Activated effector memory CD4-positive, alpha-beta T cell treated with Interleukin-2 at 50 U/mL for 16 hours (primary cell): ENCODE measurements around the gene BTG4.

Source experiments
- DNase-seq: peaks from one replicate; pipeline ENCODE4 v3.0.0-alpha.2; 2020

BTG4 gene

DNA sequence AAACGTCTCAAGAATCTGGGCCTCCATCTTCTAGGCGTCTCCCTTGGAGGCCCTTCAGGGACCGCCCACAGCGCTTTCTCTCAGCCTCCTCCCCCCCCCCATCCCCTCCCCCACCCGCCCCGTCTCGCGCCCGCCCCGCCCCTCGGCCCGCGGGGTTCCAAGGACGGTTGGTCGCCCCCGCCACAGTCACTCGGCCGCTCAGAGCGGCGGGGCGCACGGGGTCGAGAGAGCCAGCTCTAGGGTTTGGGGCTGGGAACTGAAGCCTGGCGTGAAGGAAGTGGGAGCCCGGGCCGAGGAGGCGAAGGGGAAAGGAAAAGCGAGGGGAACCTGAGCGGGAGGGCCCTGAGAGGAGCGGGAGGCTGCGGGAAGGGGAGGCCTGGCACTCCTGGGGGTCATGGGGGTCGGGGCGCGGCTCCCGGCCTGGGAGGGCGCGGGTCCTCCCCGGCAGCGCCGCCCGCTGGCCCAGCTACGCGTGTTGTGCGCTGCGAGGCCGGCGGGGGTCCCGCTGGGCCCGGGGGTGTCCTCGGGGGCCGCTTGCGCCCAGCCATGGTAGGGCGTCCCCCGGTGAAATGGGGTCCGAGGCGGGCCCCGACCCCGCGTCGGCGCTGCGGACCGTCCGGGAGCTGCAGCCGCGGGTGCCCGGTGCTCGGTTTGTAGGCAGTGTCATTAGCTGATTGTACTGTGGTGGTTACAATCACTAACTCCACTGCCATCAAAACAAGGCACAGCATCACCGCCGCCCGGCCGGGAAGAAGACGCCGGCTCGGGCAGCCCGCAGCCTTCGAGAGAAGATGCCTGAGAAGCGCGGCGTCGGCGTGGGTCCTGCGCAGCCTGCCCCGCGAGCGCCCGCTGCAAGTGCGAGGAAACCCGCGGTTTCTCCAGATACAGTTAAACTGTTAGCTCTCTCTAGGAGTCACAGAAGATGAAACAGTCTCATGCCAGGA is at the start of gene BTG4:
TSS of gene BTG4 (minus strand) at position 91 of the 944 bp plus-strand sequence. CDS start 13,610 bp downstream, outside the sequence.
- DNase-seq, result no peak

DNA sequence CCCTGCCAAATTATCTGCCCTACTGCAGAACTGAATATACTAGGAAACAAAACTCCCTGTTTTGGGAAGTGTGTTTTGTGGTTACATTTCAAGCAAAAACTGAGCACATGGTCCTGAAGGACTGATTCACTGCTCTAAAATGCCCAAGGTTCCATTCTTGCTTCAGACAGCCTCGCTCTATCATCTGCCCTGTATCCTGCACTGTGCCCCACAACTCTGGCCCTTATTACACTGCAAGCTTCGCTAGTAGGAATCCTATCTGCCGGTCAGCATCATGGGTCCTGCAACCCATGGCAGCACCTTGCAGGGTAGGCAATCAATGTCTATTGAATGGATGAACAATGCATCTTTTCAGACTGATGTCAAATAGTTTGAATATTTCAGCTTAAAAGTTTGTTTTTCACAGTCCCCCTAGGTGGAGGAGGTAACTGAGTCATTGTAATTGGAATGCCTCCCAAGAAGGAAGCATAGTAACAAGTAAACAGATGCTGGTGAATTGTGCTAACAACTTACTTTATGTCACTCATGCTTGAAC is 49.7 kb upstream of the BTG4 start:
- no peak for DNase-seq

DNA sequence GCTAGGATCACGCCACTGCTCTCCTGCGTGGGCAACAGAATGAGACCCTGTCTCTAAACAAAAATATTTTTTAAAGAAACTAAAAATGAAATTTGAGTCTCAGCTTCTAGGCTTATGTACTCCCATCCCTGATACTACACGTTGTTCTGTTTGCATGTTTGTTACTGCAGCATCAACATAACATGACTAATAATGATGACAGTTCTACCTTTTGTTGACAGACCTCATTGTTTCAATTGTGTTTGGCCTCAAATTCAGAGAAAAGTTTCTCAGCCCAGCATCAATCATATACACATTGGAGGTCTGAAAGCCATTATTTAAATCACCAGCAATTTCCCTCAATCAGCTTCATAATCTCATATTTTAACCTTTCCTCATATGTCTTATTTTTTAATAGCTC is 49.1 kb upstream of the BTG4 start:
- DNase-seq, result no peak

DNA sequence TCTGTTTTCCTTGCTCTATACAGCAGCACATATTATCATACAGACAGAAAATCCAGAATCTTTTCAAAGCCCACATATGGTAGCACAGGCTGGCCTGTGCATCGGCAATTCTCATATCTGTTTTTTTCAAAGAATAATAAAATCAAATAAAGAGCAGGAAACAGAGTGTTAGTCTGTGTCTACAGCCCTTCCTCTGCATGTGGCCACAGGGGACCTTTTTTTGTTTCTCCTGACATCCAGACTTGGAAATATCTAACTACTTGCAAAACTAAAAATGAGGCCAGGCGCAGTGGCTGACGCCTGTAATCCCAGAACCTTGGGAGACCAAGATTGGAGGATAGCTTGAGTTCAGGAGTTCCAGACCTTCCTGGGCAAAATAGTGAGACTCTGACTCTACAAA is 48.6 kb upstream of the BTG4 start:
- DNase-seq, result no peak

DNA sequence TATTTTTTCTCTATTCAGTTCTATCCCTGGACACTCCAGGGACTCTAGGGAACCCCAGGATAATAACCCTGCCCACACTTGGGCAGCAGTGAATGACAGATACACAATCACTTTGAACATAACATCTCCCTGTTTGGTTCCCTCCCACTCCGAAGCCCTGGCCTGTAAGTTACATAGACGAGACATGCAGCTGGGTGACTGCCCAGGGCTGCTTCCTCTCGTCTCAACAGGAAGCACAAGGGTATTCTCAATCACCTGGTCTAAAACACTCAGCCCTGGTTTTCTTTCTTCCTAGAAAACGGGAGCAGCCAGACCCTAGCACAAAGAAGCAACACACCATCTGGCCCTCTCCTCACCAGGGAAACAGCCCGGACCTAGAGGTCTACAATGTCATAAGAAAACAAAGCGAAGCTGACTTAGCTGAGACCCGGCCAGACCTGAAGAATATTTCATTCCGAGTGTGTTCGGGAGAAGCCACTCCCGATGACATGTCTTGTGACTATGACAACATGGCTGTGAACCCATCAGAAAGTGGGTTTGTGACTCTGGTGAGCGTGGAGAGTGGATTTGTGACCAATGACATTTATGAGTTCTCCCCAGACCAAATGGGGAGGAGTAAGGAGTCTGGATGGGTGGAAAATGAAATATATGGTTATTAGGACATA is 47.7 kb upstream of the BTG4 start:
- no peak for DNase-seq

DNA sequence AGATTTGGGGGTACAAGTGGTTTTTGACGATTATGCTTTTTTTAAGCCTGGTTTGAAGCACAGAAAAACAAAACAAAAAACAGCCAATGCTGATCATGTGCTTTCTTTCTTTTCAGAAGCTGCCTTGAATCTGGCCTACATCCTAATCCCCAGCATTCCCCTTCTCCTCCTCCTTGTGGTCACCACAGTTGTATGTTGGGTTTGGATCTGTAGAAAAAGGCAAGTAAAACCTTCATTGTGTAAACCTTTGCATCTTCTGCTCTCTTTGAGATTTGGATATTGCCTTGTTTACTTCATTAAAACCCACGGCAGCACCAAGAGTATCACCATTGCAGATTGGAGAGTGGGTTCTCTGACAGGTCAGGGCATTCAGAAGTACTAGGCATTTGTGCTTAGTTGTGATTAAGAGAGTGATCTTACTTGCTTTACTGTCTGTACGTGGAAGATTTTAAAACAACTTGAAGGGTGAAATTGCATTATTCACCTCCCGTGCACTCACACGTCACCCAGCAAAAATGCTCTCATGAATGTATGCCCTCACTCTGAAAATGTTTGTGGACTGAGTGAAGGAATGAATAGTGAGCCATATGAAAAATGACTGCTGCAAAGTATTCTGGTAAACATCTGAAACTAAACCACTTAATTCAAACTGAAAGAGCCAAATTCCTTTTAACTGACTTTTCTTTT is 45.4 kb upstream of the BTG4 start:
- DNase-seq, result no peak

DNA sequence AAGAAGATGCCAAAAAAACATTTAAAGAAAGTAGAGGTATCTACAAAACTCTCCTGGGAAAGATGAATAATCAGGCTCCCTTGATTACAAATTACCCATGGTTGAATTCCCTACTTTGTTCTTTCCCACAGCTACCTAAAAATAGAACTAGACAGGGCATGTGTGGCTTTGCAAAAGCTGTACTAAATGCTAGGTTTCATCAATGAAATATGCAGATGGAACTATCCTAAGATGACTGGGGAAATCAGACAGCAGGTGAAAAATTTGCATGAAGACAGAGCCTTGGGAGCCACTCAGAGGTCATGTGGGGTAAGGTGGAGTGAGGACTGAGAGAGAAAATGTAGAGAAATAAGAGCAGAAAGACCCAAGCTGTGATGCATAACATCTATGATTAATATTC is 43.1 kb upstream of the BTG4 start:
- no peak for DNase-seq

DNA sequence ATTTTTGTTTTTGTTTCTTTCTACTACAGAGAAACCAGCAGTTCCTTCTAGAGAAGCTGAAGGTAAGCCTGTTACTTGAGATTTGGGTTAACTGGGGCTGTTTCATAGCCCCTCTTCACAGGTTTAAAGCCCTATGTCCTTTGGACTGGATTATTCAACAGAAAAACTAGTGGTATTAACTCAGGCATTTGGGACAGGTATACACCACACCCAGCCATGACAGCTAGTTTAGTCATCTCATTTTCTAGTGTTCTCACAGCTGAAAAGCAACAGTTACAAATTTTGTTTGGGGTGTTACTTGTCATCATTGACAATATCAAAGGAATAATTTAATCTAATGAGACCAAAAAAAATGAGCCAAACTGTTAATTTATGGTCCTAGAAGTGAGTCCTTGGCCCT is 42.3 kb upstream of the BTG4 start:
- no peak for DNase-seq

DNA sequence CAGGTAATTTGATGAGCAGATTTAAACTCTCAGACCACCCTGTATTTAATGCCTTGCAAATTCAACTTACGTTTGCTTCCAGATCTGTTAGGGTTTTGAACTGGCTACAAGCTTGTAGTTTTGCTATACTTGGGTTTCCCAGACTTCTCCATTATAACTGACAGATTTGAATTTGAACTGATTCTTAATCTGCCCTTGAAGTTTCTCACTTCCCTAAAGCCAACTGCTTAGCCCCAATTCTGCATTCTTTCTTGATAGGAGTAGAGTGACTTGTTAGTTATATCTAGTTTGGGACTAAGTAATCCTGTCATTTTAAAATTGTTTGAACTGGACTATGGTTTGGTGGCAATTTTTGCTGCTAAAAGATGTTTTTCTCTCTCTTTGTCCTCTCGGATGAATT is 38.1 kb upstream of the BTG4 start:
- no peak for DNase-seq

DNA sequence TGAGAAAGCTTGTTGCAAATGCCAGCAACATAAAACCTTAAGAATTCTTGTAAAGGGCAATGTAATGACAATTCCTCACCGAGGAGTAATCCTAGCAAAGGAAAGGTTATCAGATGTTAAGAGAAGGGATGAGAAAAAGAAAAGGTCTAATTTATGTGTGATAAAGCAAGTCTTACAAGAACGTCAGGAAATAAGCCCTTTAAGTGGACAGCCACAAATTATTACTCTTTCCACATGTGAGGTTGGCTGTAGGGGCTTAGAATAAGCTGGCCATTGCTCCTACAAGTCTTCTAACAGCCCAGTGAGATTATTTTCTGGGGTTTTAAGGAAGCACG is 37.6 kb upstream of the BTG4 start:
- DNase-seq, result no peak

DNA sequence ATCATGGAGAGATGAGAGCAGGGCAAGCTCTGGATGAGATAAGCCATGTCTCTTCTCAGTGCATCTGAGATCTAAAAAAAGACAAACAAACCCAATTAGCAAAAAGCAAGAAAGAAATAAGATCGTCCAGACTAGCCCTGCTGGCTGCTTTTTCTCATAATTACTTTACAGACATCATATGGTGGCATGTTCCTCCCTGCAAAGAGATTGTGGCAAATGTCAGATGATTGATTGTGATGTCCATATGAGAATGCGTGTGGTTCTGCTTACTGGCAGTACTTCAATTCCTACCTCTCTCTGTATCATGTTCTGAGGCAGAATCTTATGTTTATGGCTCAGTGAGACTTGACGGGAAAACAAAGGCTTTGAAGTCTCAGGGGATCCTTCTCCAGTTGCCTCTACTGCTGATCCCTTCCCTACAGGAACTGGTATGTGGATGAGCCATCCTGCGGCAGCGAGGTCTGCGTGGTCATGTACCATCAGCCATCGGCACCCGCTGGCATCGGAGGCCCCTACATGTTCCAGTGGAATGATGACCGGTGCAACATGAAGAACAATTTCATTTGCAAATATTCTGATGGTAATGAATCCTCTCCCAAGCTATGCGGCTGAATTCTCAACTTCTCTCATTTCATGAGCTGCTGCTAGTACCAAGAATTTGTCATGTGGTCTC is 37.1 kb upstream of the BTG4 start:
- DNase-seq, result no peak

DNA sequence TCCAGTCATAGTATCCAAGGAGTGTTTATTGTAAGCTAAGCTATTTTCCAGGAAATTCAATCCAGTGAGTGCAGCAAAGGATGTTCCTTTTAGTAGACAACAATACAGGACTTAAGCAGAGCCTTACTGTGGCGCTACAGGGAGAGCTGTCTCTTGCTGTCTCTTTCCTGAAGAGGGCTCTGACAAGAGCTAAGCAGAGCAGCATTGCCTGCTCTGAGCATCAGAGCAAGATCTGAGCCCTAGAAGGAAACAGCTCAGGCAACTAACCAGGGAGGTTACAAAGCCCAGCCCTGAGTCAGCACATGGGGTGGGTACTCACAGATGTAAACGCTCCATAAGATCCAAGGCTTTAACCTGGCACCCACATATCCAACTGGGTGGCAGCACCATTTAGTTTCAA is 36.3 kb upstream of the BTG4 start:
- DNase-seq, result no peak

DNA sequence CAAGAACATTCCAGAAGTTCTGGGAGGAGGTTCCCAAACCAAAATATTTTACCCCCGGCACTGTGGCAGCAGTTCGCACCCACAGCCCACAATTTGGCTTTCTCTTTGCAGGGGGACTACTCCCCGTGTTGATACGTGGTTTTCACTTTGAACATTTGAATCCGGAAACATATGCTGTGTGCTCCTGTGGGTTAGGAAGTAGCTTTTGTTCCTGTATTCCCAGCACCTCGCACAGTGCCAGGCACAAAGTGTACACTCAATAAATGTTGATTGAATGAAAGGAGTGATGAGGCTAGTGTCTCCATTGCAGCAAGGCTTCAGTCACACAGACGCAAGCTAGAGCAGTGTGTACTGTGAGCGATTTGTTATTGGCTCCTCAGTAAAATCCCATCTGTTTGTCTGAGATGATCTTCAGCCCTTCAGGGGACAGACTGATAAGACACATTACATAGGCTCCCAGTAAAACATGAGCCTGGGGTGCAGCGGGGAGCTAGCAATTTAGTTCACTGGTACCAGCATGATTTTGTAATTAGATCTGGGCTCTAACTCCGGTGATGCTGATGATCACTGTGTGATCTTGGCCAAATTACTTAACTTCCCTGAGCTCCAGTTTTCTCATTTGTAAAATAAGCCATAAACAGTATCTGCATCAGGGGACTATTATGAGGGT is 30.6 kb upstream of the BTG4 start:
- no peak for DNase-seq

DNA sequence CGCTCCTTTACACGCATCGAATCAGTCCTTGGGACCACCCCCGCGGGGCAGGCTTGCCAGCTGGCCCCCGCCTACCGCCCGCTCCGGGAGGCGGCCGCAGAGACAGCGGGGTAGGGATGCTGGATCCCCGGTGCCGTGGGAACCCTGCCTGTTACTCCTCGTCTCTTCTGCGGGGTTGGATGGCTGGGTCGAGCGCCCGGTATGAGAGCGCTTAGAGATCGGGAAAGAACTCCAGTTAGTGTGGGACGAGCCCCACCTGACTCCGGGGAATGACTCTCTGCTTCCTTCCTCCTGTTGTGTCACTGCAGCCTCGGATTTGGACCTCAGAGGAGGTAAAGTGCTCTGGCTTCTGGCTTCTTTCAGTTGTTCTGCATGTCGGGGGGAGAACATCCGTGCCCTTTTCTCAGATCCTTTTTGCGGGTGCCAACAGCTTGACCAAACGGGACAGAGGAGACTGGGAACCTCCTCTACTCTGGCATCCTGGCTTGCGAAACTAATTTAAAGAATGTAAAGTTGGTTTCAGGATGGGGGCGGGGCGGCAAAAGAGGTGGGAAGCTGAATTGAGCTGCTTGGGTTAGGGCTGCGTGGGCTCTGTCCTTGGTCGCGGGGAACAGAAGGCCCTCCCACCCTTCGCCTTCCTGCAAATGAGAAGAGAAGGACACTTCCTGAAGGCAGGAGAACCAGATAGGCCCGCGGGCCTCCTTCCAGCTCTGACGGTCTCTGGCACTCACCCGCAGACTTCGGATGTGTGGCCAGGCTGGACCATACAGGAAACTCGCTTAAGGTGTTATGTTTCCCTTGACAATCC is 29.3 kb upstream of the BTG4 start:
- DNase-seq, result no peak

DNA sequence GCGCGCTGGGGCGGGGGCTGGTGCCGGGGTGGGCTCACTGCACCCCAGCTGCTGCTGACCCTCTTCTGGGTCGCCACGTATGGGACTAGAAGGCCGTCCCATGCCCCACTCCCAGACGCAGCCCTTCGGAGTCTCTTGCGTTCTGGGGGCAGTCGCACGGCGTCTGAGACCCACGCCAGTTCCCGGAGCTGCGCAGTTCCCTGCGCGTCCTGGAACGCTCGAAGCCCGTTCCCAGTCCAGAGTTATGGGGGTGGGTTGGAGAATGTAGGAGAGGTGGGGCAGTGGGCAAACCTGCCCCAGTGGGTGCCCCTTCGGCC is 28.7 kb upstream of the BTG4 start:
- DNase-seq, result no peak

DNA sequence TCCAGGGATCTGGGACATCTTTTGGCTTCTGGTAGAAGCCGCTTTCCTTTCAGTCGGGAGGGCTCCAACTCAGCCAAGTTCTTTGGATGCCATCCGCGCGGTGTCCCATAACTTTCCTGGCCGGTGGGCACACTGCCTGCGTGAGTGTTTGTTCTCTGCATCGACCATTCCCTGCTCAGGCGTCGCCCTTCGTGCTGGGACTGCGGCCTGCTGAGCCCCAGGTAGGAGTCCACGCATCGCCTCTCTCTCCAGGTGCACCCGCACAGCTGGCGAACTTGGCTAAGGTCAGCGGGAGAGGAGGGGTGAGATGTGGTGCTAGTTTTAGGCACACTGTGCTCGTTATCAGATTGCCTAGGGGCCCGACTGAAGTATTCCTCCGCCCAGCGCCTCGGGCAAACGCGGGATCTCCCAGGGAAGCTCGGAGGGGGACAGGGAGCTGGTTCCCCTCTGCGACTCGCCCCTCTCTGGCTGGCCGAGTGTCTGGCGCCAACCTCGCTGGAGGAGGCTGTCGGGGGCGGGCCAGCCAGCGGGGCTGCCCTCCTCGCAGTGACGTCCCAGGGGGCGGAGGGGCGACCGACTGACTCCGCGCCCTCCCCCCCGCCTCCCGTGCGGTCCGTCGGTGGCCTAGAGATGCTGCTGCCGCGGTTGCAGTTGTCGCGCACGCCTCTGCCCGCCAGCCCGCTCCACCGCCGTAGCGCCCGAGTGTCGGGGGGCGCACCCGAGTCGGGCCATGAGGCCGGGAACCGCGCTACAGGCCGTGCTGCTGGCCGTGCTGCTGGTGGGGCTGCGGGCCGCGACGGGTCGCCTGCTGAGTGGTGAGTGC is 28.1 kb upstream of the BTG4 start, which contains the start of gene LAYN:
TSS of gene LAYN (plus strand) at position 607 of the 823 bp plus-strand sequence. CDS start at position 731, 124 bp downstream.
- DNase-seq, result no peak

DNA sequence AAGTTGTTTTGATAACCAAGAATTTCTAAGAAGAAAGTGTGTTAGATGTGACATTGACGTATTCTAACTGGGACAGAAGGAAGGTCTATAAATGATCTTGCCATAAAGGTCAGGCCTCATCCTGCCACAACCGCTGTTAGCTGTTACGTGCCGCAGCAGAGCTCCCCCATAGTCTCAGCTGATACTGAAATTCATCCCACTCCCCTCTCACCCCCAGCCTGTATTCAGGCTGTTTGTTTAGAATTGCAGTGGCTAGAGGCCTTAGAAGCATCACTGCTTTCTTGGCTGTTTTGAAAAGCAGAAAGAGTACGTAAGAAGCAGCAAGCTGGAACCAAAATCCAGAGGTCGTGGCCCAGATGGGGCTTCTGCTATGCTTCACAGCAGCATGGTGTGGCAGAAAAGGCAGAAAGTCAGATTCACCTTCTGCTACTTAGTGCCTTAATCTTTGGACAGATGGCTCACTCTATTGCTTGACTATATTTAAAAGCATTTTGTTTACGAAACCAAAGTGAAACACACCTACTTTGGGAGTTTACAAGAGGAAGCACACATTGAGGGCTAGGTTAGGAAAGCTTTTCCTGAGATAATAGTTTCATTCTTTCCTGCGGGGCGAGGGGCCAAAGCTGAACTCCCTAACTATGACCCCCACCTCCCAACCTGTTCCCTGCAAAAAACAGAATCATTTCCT is 27.4 kb upstream of the BTG4 start:
- DNase-seq, result no peak

DNA sequence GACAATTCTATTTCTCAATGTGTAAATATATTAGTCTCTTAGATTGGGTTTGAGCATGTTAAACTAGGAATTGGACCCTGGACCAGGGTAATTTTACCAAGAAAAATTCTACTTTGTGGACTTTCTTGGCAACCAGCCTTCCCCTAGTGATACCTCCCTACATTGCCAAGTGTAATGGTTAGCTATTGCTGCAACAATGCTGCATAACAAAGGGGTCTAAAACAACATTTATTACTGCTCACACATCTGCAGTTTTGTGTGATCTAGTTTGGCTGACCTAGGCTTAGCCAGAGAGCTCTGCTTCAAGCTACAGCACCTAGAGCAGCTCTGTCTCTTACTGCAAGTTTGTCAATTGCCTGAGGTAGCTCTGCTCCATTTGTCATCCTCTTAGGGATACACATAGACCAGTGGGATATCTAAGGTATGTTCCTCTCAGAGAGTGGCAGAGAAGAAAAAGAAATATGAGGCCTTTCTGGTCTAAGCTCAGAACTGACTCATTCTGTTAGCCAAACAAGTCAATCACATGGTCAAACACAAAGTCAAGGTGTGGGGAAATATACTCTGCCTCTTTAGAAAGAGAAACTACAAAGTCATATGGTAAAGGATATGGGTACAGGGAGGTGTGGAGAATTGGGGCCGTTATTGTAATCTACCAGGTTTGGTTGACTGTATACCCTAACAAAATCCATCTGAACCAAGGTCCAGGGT is 26.4 kb upstream of the BTG4 start:
- DNase-seq, result no peak

DNA sequence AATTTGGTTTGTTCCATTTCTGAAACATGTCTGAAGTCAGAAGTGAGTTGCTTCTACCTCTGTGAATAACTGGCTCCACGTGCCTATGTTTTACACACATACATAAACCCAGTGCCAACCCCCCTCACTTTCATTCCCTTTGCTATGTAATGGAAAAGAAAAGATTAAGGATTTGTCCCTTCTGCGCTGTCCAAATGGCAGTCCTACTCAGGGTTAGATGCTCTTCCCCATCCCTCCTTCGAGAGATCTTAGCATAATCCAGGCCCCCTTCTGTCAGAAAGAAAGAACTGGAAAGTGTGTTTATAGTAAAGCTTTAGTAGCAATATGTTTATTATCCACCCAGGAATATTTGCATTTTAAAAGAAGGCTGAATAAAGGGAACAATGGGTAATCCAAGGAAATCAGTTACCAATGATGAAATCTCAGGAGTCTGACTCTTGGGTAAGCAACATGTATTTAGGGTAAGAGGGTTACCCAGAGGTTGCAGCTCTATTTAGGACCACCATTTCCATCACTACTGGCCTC is 25.2 kb upstream of the BTG4 start:
- DNase-seq, result no peak
